Tibial nerve (tissue), 4 donors: ENCODE results near the gene TBC1D22B.

ENCODE experiments used
- EP300 ChIP-seq, 2 donors: sonication (generic); formaldehyde crosslinking; IDR thresholded peaks; one replicate each; pipeline ENCODE4 v1.6.1; 2017; ENCODE audit warnings: antibody characterized with exemption in 2 of 2, mild to moderate bottlenecking in 1 of 2
- POLR2A ChIP-seq, 2 donors: fragments of 450-650 bp; IDR thresholded peaks; one replicate each; pipeline ENCODE4 v1.6.1; 2017; ENCODE audit warnings: antibody characterized with exemption in 2 of 2, mild to moderate bottlenecking in 2 of 2, moderate library complexity in 2 of 2
- TF ChIP-seq, protein P1 (sequence below), 5 experiments: fragments of 200-600 bp in 3 of 5; fragments of 450-650 bp in 2 of 5; sonication (generic) in 3 of 5; IDR thresholded peaks; one replicate each; pipeline ENCODE4 v1.5.1; 2016 to 2019; ENCODE audit warnings: antibody characterized with exemption in 5 of 5, mild to moderate bottlenecking in 3 of 5, moderate library complexity in 2 of 5

DNA sequence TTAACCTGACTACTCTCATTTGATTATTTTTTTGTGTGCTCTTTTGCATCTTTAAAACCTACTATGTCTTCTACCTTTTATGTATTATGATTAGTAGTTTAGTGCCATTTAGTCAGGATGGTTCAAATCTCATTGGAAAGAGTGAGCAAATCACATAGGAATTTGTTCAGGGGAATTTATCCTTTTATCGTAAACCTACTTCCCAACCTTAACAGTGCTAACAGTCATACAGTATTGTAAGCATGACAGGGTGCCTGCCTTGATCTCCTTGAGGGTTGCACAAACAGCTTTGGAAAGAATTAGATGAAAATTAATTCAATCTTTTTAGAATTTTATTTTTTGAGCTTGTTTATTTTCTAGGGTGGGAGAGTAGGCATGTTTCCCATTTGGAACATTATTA is 114.5 kb downstream of the TBC1D22B start:
- TF ChIP-seq, protein P1, sequence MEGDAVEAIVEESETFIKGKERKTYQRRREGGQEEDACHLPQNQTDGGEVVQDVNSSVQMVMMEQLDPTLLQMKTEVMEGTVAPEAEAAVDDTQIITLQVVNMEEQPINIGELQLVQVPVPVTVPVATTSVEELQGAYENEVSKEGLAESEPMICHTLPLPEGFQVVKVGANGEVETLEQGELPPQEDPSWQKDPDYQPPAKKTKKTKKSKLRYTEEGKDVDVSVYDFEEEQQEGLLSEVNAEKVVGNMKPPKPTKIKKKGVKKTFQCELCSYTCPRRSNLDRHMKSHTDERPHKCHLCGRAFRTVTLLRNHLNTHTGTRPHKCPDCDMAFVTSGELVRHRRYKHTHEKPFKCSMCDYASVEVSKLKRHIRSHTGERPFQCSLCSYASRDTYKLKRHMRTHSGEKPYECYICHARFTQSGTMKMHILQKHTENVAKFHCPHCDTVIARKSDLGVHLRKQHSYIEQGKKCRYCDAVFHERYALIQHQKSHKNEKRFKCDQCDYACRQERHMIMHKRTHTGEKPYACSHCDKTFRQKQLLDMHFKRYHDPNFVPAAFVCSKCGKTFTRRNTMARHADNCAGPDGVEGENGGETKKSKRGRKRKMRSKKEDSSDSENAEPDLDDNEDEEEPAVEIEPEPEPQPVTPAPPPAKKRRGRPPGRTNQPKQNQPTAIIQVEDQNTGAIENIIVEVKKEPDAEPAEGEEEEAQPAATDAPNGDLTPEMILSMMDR (IDR thresholded peaks at IDR 0.05), result no peak
- TF ChIP-seq POLR2A (IDR thresholded peaks at IDR 0.05), result no peak
- no peak for TF ChIP-seq EP300 (IDR thresholded peaks at IDR 0.05)
